ENCODE data around the gene MLH3.

MLH3 gene

DNA sequence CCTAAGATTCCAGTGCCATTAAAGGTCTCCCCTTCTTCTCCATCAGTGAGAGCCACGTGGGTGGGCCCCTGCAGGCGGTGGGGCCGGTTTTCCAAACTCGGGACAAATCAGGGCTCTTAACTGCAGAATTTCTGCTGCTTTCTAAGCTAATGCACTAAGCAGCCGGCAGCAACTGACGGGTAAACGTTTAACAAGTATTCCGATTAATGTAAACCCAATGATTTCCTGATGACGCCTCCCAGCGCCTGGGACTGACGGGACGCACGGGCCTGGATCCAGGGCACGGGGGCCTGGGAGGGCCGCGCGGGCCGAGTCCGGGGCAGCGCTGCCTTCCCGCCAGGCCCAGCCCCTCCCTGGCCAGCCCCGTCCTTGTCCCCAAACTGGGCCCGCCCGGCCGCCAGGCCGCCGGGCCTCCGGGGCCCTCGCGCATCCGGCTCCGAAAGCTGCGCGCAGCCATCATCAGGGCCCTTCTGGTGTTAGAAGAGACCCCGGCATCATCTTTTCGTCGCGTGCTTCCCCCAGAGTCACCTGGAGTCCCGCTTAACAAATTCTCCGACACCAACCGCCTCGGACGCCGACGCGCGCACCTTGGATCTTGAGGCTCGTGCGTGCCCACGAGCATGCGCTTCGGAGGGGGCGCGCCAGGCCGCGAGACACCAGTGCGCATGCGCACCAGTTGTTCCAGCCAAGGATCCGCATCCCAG is at the start of gene MLH3:
TSS of gene MLH3 (minus strand) at position 616 of the 704 bp plus-strand sequence. CDS start 1,812 bp downstream, outside the sequence.
- in situ Hi-C loops (cut with HindIII; ENCODE audit: low sequenced_read_pairs), result no loop called here

GRCh38 chr14:75098682-75099081 is 47.4 kb upstream of the MLH3 start:
- in situ Hi-C loops (cut with HindIII; ENCODE audit: low sequenced_read_pairs), result no loop called here

GRCh38 chr14:75098212-75098611 is 46.9 kb upstream of the MLH3 start:
- in situ Hi-C loops (cut with HindIII; ENCODE audit: low sequenced_read_pairs), result no loop called here

DNA sequence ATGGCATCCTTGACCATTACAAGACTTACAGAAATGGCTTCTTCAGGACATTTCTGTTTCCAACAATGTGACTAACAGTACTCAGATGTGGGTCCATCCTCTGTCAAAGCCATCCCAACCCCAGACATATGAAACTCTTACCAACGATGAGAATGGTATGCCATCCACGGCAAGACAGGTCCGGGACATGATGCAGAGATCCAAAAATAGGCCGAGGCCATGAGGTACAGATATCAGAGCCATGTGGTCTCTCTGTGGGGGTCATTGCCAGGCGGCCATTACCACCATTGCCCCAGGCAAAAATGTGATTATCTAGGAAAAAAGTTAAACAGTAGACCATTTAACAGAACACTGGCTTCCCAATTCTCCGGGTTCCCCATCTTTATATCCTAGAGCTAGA is 45.7 kb upstream of the MLH3 start:
- in situ Hi-C loops (cut with HindIII; ENCODE audit: low sequenced_read_pairs), result no loop called here

DNA sequence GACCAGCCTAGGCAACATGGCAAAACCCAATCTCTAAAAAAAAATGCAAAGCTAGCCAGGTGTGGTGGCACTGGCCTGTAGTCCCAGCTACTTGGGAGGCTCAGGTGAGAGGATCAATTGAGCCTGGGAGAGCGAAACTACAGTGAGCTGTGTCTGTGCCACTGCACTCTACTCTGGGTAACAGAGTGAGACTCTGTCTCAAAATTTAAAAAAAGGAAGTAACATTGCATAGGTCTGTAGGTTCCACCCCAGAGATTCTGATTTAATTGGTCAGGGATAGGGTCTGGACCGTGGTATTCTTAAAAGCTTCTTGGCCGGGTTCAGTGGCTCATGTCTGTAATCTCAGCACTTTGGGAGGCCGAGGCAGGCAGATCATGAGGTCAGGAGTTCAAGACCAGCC is 44.4 kb upstream of the MLH3 start:
- in situ Hi-C loops (cut with HindIII; ENCODE audit: low sequenced_read_pairs), result no loop called here

GRCh38 chr14:75094896-75095295 is 43.6 kb upstream of the MLH3 start:
- in situ Hi-C loops (cut with HindIII; ENCODE audit: low sequenced_read_pairs), result no loop called here

- in situ Hi-C loops (cut with HindIII; ENCODE audit: low sequenced_read_pairs), result no loop called here
Observed at GRCh38 chr14:75092698-75093097, 41.4 kb upstream of the MLH3 start.

DNA sequence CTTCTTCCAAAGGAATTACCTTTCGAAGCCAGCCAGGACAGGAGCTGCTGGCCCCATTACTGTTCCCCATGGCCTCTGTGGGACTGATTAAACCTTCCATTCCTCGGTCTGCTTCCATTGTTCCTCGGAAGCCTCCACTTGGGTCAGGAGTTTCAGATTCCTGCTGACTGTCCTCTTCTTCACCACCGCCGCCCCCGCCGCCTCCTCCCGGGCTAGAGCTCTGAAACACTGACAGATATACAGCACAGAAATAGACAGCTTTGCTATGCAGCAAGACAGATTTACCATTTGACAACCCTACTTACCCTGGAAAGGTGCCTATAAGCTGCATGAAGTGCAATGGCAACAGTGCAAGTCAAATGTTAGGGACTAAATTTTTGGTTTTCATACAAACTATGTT is 40.0 kb upstream of the MLH3 start:
- in situ Hi-C loops (cut with HindIII; ENCODE audit: low sequenced_read_pairs), result no loop called here

DNA sequence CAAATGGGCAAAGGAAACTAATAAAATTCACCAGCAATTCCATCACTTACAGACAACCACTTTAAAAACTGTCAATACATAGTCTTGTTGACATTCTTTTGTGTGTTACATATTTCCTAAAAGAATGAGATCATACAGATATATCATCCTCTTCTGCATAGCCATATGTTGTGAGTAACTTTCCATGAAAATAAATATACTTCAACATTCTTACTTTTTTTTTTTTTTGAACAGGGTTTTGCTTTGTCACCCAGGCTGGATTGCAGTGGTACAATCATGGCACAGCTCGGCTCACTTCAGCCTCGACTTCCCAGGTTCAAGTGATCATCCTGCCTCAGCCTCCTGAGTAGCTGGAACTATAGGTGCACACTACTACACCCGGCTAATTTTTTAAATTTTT is 39.1 kb upstream of the MLH3 start:
- in situ Hi-C loops (cut with HindIII; ENCODE audit: low sequenced_read_pairs), result no loop called here

DNA sequence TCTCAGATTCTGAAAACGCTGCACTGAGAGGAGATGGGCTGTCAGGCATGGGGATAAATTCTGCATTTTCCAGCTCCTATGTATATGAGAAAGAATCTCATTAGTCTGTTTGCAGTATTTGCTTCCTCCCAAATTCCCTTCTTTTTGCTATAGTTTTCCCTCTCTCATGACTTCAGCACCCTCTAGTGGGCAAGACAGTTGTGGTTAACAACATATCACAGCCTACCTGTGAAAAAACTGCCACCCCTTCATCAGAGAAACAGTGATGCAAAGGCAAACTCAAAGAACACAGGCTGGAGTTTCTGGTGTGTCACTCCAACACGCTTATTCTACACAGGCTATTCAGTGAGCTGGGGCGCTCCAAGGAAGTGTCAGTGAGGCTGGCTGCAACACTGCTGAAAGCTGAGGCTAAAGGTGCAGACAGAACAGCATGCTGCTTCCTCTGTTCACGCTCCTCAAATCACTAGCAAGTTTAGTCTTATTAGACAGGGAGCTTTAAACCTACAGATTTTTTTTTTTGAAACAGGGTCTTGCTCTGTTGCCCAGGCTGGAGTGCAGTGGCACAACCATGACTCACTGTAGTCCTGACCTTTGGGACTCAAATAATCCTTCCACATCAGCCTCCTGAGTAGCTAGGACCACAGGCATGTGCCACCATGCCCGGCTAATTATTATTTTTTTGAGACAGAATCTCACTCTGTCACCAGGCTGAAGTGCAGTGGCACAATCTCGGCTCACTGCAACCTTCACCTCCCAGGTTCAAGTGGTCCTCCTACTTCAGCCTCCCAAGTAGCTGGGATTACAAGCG is 37.5 kb upstream of the MLH3 start:
- in situ Hi-C loops (cut with HindIII; ENCODE audit: low sequenced_read_pairs), result no loop called here

DNA sequence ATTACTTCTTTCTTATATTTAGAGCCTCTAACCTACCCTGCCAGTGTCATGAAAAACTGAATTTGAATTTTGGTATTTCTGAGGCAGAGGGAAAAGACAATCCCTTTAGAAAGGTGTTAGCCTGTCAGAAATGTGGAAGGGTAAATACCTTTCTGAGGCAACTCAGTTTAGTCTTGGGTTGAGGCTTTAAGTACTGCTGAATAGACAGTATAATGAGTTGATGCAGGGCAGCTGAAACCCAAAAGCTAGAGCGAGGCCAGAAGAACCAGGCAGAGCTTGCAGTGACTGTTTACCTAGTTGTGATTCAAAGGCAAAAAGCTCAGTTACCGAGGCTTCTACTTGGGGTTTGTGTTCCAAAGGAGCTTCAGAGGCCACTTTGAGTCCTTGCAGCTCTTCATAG is 36.9 kb upstream of the MLH3 start:
- in situ Hi-C loops (cut with HindIII; ENCODE audit: low sequenced_read_pairs), result no loop called here

GRCh38 chr14:75084513-75084912 is 33.2 kb upstream of the MLH3 start:
- in situ Hi-C loops (cut with HindIII; ENCODE audit: low sequenced_read_pairs), result no loop called here

DNA sequence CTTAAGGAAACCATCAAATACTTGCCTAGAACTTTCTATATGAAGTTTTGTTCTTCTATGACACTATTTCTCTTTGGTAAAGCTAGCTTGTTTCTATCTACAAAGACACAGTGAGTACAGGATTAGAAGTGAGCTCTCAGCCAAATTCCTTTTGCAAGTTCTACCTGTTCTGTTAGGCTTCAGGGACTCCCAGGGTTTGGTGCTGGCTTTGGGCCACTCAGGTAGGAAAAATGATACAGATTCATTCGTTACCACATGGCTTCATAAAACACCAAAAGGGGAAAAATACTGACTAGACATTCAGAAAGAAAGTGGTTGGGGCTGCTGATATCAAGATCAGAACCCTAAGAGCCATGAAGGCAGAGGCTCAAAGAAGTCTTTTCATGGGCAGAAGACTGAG is 32.0 kb upstream of the MLH3 start:
- in situ Hi-C loops (cut with HindIII; ENCODE audit: low sequenced_read_pairs), result no loop called here

GRCh38 chr14:75081660-75082229 is 30.5 kb upstream of the MLH3 start:
- in situ Hi-C loops (cut with HindIII; ENCODE audit: low sequenced_read_pairs), result no loop called here

DNA sequence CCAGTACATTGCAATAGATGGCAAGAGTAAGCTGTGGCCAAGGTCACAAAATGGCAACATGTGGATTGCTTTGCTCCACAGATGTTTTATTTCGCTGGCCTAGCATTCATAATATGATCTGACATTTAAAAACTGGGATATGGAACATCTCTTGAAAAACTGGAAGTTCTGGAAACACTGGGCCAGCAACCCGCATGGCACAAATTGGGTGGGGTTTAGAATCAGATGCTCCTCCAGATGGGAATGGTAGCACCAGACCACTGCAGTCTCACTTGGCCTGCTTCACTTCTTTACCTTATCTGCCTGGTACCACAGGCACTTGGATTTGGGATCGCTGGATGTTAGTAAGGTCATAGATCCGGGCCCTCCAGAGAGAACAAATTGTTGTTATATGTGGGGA is 28.3 kb upstream of the MLH3 start:
- in situ Hi-C loops (cut with HindIII; ENCODE audit: low sequenced_read_pairs), result no loop called here

DNA sequence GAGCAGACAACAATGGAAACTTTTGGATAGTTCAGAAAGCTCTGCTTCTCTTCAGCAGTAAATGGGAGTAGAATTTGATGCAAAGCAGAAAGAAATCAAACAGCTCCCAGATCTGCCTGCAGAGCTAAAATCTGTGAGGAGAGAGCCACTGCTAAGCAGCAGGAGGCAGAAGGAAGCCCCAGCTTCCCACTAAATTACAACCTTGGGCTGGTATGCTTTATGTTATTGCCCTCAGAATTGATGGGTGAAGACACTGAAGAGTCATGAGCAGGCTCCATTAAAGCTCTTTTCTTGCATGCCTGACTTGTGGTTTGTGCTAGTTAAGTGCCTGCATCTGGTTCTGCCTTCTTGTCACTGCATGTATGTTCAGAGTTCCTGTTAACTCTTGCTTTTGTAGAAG is 26.5 kb upstream of the MLH3 start:
- in situ Hi-C loops (cut with HindIII; ENCODE audit: low sequenced_read_pairs), result no loop called here

DNA sequence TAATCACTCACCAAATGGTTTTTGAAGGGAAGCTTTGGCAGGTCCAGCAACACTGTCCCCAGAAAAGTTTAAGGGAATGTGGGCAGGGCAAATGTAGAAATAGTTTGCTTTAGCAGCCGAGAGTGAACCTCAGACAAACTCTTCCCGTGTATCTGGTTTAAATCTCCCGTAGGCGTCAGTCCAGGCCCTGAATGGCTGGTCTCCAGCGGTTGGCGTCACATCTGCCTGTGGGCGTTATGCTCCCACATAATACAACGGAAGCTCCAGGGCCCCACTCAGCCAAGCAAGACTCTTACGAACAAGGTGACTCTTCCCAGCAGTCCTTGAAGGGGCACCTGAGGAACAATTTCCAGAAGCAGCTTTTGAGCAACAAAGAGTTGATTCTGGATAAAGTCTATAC is 19.1 kb upstream of the MLH3 start:
- in situ Hi-C loops (cut with HindIII; ENCODE audit: low sequenced_read_pairs), result no loop called here

GRCh38 chr14:75069811-75070145 is 18.5 kb upstream of the MLH3 start:
- in situ Hi-C loops (cut with HindIII; ENCODE audit: low sequenced_read_pairs), result loop anchor here (10.0 kb wide), 1 partner anchor 225 kb away; no protein-coding TSS in a partner anchor

DNA sequence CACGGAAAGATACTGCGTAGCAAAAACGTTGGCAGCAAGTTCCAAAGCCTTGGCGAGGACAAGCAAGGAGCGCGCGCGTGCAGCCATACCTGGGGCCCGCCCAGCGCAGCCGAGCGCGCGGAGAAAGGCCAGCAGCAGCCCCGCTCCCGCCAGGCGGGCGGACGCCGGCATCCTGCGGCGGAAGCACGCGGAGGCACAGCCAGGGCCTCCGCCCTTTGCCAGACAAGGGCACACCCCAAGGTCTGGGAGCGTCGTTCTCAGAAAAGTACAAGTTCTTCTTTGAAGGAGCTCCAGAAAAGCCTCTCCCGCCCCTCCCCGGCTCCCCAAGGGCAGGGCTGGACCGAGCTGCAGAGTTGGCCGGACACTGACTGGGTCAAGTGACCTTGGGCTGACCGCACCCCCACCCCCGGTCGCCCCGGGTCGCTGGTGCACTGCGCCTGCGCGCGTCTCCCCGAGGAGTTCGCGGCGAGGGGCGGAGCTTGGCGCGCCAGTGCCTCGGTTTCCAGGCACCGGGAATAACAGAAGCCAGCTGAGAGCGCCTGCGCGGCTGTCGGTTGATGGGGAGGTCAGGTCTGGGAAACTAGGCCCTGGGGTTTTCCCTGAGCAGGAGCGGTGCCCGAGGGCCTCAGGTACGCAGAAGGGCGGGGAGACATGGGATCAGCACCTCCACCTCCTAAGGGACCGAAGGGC is 18.0 kb upstream of the MLH3 start, which contains the start of gene ZC2HC1C:
TSS of gene ZC2HC1C (plus strand) at position 521 of the 690 bp plus-strand sequence. CDS start 933 bp downstream, outside the sequence.
- in situ Hi-C loops (cut with HindIII; ENCODE audit: low sequenced_read_pairs), result loop anchor here (10.0 kb wide), 1 partner anchor 224 kb away; no protein-coding TSS in a partner anchor

DNA sequence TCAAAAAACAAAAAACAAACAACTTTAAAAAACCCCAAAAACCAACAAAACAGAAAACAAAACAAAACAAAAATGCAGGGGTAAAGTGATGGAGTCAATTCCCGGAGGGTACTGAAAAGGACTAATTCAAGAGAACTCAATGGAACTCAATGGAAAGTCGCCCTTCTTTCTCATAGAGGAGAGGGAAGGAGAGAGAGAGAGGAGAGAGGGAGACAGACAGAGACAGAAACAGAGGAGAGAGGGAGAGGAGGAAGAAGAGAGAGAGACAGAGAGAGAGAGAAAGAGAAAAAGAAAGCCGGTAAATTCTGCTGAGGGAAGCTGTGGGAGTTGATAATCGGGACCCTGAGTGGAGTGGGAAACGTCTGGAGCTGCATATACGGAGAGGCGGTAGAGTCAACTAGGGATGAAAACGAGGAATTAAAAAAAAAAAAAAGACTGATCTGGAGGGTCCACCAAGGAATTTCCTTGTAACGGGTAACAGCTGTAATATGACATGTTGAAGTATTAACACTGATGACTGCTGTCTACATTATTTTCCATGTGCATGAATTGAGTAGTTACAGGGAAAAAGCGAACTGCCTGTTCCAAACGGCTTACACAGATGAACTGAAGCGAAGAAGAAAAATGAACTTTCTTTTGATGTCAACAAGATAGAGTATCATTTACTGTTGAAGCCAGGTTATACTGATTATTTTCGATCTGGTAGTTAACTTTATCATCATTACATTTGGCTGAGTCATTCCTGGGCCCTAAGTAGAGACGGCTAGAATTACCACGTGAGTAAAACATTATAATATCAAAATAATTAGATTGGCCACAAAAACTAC is 17.2 kb upstream of the MLH3 start:
- in situ Hi-C loops (cut with HindIII; ENCODE audit: low sequenced_read_pairs), result loop anchor here (10.0 kb wide), 1 partner anchor 224 kb away; no protein-coding TSS in a partner anchor
